CD4-positive, alpha-beta T cell (primary cell): ENCODE data around the gene DHCR7. TPM values are rescaled to one million over a fixed set of nuclear protein-coding genes. Genes with fewer than 3 reads are reported as not detected.

Experiments used
- ATAC-seq: fragments of 200-7000 bp; cut with Tn5 transposase; one replicate; pipeline ENCODE4 v1.10.0; 2022; ENCODE audit warnings: mild to moderate bottlenecking; ENCODE audit not compliant: poor library complexity
- CTCF ChIA-PET: fragments of 350-600 bp; sonication (Branson Sonifier 250); formaldehyde crosslinking; loops from one replicate; lab custom pipeline; 2021; ENCODE audit warnings: antibody characterized with exemption, inconsistent platforms; lab: Charles Lee
- POLR2A ChIA-PET: fragments of 350-600 bp; sonication (Branson Sonifier 250); formaldehyde crosslinking; loops from one replicate; lab custom pipeline; 2021; ENCODE audit warnings: antibody characterized with exemption, inconsistent platforms; lab: Charles Lee
- DNase-seq, 14 experiments: peaks; one replicate each; pipeline ENCODE4 v3.0.0-alpha.2; 2013 to 2020; ENCODE audit warnings: mixed read lengths in 2 of 14
- H3K27ac ChIP-seq, 2 donors: one replicate each; pipeline versions ENCODE4 v1.5.1 to v1.7.0; 2013; ENCODE audit warnings: low read length in 2 of 2, low read depth in 1 of 2, mild to moderate bottlenecking in 1 of 2
- H3K27me3 ChIP-seq, 2 experiments: 1 replicate in 1 of 2; 2 replicates in 1 of 2; pipeline versions ENCODE4 v1.6.1 to v1.7.0; 2013; ENCODE audit warnings: low read length in 2 of 2, control low read depth in 1 of 2, mild to moderate bottlenecking in 1 of 2, moderate library complexity in 1 of 2; ENCODE audit not compliant: insufficient read depth in 2 of 2, control insufficient read depth in 1 of 2
- H3K36me3 ChIP-seq: one replicate; pipeline ENCODE4 v1.6.1; 2013; ENCODE audit warnings: low read length, control low read depth; ENCODE audit not compliant: insufficient read depth
- H3K4me1 ChIP-seq: one replicate; pipeline ENCODE4 v1.6.1; 2013; ENCODE audit warnings: low read length, control low read depth; ENCODE audit not compliant: insufficient read depth
- H3K4me3 ChIP-seq: one replicate; pipeline ENCODE4 v1.5.1; 2013; ENCODE audit warnings: mild to moderate bottlenecking, low read length, moderate library complexity
- H3K9me3 ChIP-seq, 2 experiments: 1 replicate in 1 of 2; 2 replicates in 1 of 2; pipeline versions ENCODE4 v1.6.1 to v1.7.0; 2013; ENCODE audit warnings: low read length in 2 of 2, mild to moderate bottlenecking in 2 of 2, control low read depth in 1 of 2, moderate library complexity in 1 of 2; ENCODE audit not compliant: control insufficient read depth in 1 of 2, insufficient read depth in 1 of 2
- H3K27ac Mint-ChIP-seq: one replicate; pipeline ENCODE4 v1.8.0; 2020; ENCODE audit warnings: mixed read lengths
- H3K27me3 Mint-ChIP-seq: one replicate; pipeline ENCODE4 v1.8.0; 2021; ENCODE audit warnings: mixed read lengths
- H3K36me3 Mint-ChIP-seq: one replicate; pipeline ENCODE4 v1.8.0; 2021; ENCODE audit warnings: low read depth, mixed read lengths
- H3K4me1 Mint-ChIP-seq: one replicate; pipeline ENCODE4 v1.8.0; 2021; ENCODE audit warnings: low read depth, mixed read lengths
- H3K4me3 Mint-ChIP-seq: one replicate; pipeline ENCODE4 v1.8.0; 2020; ENCODE audit warnings: mild to moderate bottlenecking, mixed read lengths
- H3K9me3 Mint-ChIP-seq: one replicate; pipeline ENCODE4 v1.8.0; 2020; ENCODE audit warnings: mixed read lengths
- intact Hi-C, 2 experiments: fragments of 100-400 bp; cut with DNase I in 1 of 2; cut with micrococcal nuclease in 1 of 2; formaldehyde crosslinking; loops; one replicate each; pipeline versions ENCODE4 v1.15.1 to v1.9.0; 2023 to 2025; cut with DNase I, micrococcal nuclease
- total RNA-seq, 174 experiments: library from RNA in 2 of 174; stranded (reverse) in 2 of 174; gene quantifications; one replicate each; pipeline ENCODE4 v1.2.3 and lab custom pipeline; 2021 to 2026
- TF ChIP-seq, protein P1 (sequence below): fragments of 200-600 bp; IDR thresholded peaks from one replicate; pipeline ENCODE4 v1.8.0; 2022; ENCODE audit warnings: antibody characterized with exemption, mild to moderate bottlenecking

The DHCR7 gene
- total RNA-seq, 2 experiments from 2014 or later = 30.2 to 30.6 TPM

DNA sequence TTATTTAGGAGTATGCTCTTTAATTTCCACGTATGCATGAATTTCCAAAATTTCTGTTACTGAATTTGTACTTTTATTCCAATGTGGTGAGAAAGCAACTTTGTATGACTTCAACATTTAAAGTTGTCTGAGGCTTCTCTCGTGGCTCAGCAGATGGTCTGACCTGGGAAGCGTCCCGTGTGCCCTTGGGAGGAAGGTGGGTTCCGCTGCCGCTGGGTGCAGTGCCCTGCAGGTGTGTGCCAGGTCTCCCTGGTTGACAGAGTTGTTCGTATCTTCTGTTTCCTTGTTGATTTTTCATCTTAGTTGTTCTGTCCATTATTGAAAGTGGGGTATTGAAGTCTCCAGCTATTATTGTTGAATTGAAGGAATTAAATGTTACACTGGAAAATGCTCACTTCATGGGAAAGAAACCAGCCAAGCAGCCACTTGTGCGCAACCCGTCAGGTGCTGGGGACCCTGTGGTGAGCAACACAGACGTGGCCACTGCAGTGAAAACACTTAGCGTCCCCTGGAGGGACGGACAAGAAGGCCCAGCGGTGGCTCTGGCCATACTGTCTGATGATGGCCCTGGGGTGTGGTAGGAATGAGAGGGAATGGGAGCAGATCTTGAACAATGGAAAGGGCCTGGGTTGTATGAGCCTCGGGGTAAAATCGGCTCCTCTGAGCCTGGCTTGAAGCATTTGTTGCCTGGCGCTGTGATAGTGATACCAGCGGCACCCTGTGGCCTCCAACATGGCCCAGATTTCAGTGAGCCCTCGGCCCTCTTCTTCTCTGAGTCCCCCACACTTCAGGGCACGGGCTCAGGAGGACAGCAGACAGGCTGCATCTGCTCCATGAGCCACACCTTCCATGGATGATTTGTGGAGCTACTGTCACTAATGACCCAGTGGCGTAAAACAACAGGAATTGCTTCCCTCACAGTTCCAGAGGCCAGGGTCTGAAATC, 47.4 kb upstream of the DHCR7 start:
- ATAC-seq = no peak
- Mint-ChIP-seq H3K27ac (no peak overlapping the region), H3K4me3 (no peak overlapping the region), H3K4me1 (no peaks in the 10 kb centered on the region), H3K36me3 (peaks cover 95% of the 10 kb centered on the region), H3K27me3 (no peaks in the 10 kb centered on the region), H3K9me3 (no peaks in the 10 kb centered on the region)
- ChIA-PET CTCF (no interaction called here), POLR2A (no interaction called here)
- H3K9me3 ChIP-seq = peaks cover 0 to 2% of the 10 kb centered on the region in 2 experiments
- H3K4me3 ChIP-seq = no peak overlapping the region
- DNase-seq = peak in 1 of 14 experiments; percentile 27
- TF ChIP-seq, protein P1, sequence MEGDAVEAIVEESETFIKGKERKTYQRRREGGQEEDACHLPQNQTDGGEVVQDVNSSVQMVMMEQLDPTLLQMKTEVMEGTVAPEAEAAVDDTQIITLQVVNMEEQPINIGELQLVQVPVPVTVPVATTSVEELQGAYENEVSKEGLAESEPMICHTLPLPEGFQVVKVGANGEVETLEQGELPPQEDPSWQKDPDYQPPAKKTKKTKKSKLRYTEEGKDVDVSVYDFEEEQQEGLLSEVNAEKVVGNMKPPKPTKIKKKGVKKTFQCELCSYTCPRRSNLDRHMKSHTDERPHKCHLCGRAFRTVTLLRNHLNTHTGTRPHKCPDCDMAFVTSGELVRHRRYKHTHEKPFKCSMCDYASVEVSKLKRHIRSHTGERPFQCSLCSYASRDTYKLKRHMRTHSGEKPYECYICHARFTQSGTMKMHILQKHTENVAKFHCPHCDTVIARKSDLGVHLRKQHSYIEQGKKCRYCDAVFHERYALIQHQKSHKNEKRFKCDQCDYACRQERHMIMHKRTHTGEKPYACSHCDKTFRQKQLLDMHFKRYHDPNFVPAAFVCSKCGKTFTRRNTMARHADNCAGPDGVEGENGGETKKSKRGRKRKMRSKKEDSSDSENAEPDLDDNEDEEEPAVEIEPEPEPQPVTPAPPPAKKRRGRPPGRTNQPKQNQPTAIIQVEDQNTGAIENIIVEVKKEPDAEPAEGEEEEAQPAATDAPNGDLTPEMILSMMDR = no peak
- intact Hi-C loops = no loop called here
- H3K4me1 ChIP-seq = no peaks in the 10 kb centered on the region
- H3K36me3 ChIP-seq = peaks cover 87% of the 10 kb centered on the region
- H3K27ac ChIP-seq = no peak overlapping the region
- no peaks in the 10 kb centered on the region for H3K27me3 ChIP-seq

DNA sequence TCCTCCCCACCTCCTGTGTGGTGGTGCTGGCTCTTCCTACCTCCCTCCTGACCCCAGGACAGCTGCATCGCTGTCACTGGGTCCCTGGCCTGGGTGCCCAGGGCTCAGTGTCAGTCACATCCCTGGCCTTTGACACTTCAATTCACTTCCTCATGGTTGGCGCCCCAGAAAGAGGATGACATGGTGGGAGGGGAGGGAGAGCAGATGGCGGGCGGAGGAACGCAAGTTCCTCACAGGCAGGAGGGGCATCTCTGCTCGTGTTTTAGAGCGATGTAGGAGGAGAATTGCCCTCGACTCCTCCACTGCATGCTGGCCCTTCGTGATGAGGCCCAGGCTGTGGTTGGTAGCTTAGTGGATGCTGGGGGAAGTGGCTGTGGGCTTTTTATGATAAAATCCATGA, 43.7 kb upstream of the DHCR7 start:
- Mint-ChIP-seq H3K4me3 (no peak overlapping the region), H3K4me1 (no peaks in the 10 kb centered on the region), H3K27ac (no peak overlapping the region), H3K27me3 (no peaks in the 10 kb centered on the region), H3K9me3 (no peaks in the 10 kb centered on the region), H3K36me3 (peaks cover 93% of the 10 kb centered on the region)
- DNase-seq = peak in 1 of 14 experiments; percentile 22
- Histone ChIP-seq H3K4me3 (no peak overlapping the region), H3K27me3 (no peaks in the 10 kb centered on the region), H3K4me1 (no peaks in the 10 kb centered on the region), H3K9me3 (no peaks in the 10 kb centered on the region), H3K27ac (no peak overlapping the region), H3K36me3 (peaks cover 63% of the 10 kb centered on the region)
- no peak for ATAC-seq
- intact Hi-C loops = no loop called here
- ChIA-PET CTCF (no interaction called here), POLR2A (no interaction called here)
- TF ChIP-seq, protein P1 = no peak

DNA sequence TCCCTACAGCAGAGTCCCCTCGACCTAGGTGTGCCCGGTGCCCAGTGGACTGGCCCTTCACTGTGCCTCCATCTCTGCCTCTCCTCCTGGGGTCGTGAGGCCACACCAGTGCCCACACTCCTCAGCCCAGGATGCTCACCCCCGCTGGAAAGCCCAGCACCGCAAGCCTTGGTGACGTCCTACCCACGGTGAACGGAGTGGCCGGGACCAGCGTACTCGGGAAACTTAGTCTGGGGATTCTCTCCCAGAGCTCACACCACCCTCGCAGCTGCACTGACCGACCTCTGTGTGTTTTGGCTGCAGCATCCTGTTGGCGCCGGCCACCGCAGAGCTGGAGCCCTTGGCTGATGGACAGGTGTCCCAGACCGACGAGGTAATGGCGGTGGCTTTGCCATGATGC, 43.3 kb upstream of the DHCR7 start:
- ChIA-PET CTCF (no interaction called here), POLR2A (no interaction called here)
- ATAC-seq = no peak
- intact Hi-C loops = no loop called here
- Mint-ChIP-seq H3K27ac (no peak overlapping the region), H3K4me3 (no peak overlapping the region), H3K4me1 (no peaks in the 10 kb centered on the region), H3K36me3 (peaks cover 92% of the 10 kb centered on the region), H3K9me3 (no peaks in the 10 kb centered on the region), H3K27me3 (no peaks in the 10 kb centered on the region)
- no peaks in the 10 kb centered on the region for H3K9me3 ChIP-seq
- H3K4me3 ChIP-seq = no peak overlapping the region
- H3K4me1 ChIP-seq = no peaks in the 10 kb centered on the region
- peaks cover 60% of the 10 kb centered on the region for H3K36me3 ChIP-seq
- TF ChIP-seq, protein P1 = no peak
- H3K27ac ChIP-seq = no peak overlapping the region
- peak in 1 of 14 experiments; percentile 20 for DNase-seq
- H3K27me3 ChIP-seq = no peaks in the 10 kb centered on the region
